Fibroblast of mammary gland (primary cell): ENCODE data around the gene ATF7.

Experiments
- DNase-seq: peaks from one replicate; pipeline ENCODE4 v3.0.0-alpha.2; 2010; ENCODE audit warnings: low read depth
- H3K4me3 ChIP-seq: 2 replicates; pipeline ENCODE4 v1.5.1; 2011; ENCODE audit warnings: low read depth, mild to moderate bottlenecking, low read length, moderate library complexity; ENCODE audit not compliant: control insufficient read depth
- CTCF ChIP-seq: conservative IDR thresholded peaks from 2 replicates; pipeline ENCODE4 v1.5.1; 2011; ENCODE audit warnings: low read depth, low read length, inconsistent platforms; ENCODE audit not compliant: control insufficient read depth, insufficient read depth

The ATF7 gene

GRCh38 chr12:53604581-53604980 lies 21.6 kb downstream of the ATF7 start:
- no peak for DNase-seq
- TF ChIP-seq CTCF, result no peak
- H3K4me3 ChIP-seq, result no peak overlapping the region

DNA sequence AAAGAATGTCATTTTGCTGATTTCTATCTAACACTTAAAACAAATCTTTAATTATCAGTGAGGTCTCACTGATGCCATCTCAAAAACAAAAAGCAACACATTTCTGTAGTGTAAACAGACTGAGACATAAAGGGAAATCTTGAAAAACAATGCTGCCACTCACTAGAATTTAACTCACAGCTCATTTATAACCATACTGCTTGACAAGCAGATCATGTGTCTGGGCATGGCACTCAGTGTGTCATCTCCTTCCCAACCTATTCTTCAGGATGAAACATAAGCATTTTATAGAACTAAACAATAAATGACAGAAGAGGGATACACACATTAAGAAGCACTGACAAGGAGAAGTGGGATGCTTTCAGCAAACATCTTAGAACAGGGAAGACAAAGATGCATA lies 22.4 kb downstream of the ATF7 start:
- no peak for TF ChIP-seq CTCF
- no peak overlapping the region for H3K4me3 ChIP-seq
- DNase-seq, result no peak

DNA sequence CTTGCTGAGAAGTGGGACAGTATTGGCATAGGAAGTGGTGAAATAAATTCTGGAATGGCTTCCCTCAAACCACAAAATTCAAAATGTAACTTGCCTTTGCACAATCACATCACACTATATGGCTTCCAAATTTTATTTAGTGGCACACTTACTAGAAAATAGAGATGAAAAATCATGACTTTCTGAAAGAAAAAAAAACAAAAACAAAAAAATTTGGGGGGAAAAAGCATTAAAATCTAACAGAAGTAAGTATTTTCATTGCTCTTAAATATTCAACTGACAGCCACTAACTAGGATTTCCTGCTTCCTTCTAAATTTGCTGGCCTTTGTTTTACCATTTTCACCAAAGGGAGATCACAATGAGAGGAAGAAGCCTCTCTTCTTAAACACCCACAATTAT lies 23.0 kb downstream of the ATF7 start:
- no peak for DNase-seq
- no peak for TF ChIP-seq CTCF
- no peak overlapping the region for H3K4me3 ChIP-seq

DNA sequence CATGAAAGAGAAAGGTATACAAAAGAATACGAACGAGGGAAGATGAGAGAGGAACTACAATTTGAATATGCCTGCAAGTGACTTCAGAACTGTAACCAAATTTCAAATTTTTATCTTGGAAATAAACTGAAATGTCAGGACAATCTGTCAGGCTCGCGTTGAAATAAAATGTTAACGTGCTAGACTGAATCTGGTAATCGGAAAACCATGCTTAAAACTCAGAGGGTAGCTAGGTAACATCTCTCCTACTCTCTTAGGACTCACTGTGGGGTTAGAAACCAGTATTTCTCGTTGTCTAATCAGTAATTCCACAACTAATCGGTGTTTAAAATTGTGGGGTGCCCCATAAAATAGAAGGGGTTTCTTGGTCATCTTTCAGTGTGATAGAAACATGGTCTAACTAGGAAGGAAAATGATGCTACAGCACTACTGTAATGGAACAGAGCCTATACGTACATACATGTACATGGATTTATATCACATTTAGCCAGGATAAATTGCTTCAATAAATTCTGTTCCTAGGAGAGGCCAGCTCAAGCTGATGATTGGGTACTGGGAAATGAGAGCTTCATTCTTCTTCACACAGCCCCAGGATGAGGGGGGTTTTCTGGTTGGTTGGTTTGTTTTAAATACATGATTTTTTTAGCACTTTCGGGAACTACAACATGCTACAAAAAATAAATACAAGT lies 23.9 kb downstream of the ATF7 start:
- H3K4me3 ChIP-seq, result no peak overlapping the region
- DNase-seq, result no peak
- no peak for TF ChIP-seq CTCF

DNA sequence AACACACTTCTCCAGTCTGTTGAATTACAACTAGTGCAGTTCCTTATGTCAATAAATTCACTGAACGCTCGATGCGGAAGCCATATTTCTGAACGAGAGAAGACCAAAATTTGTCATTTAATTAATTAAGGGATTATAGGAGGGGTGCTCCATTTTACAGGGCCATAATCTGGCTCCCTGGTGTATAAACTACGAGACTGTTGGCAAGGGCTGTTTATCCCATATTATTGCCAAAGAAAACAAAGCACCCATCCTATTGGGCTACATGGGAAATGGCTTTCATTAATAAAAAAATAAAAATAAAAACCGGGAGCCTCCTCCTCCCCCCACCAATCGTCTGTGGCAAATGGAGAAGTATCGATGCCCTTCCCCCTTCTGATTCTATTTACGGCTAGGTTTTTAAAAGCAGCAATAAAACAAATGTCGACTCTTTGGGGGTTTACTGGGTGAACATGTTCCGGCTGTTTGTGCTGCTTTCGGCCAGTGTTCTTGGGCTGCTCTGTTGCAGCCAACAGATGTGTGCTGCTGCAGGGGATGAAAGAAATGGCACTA lies 24.8 kb downstream of the ATF7 start:
- DNase-seq, result no peak
- H3K4me3 ChIP-seq, result no peak overlapping the region
- TF ChIP-seq CTCF, result no peak

DNA sequence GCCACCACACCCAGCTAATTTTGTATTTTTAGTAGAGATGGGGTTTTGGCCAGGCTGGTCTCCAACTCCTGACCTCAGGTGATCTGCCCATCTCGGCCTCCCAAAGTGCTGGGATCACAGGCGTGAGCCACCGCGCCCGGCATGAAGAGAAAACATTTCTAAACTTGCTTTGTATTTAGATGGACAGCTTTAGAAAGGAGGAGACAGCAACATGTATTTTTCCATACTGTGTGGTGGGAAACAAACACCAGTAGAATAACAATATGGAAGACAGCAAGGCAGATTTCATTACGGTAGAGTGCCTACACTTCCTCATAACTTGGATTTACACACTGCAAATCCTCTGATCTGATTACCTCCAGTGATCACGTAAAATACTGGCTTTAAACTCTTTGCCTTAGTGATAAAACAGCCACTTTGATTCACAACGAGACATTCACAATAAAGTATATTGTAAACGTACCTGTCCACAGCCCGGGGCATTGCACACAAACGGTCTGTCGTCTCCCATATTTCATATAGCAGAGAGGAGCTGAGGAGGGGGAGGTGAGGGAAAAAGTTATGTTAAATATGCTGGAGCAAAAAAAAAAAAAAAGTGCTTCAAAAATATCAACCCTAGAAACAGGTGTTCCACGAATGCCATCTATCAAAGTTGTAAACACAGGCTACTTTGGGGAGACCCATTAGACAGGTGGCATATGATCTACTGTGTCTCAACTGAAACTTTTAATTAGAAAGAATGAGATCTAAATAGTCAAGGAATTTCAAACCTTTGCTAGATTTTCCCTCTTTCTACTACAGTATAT lies 25.5 kb downstream of the ATF7 start:
- no peak for DNase-seq
- no peak overlapping the region for H3K4me3 ChIP-seq
- no peak for TF ChIP-seq CTCF
